GM23338 (cell line): ENCODE data around the gene MYCBPAP. TPM values are rescaled to one million over a fixed set of nuclear protein-coding genes. Genes with fewer than 3 reads are reported as not detected.

ENCODE experiments used
- ATAC-seq: fragments of 200-7000 bp; cut with Tn5 transposase; 3 replicates; pipeline ENCODE4 v1.9.1; 2020
- DNase-seq: peaks from one replicate; pipeline ENCODE4 v3.0.0-alpha.2; 2015; ENCODE audit warnings: low spot score
- H2AFZ ChIP-seq: fragments of 200-600 bp; sonication (generic); 2 replicates; pipeline ENCODE4 v1.8.0; 2016; ENCODE audit warnings: antibody characterized with exemption, mild to moderate bottlenecking, moderate library complexity
- H3F3A ChIP-seq: fragments of 200-600 bp; sonication (generic); replicated peaks from 2 replicates; pipeline ENCODE4 v1.8.0; 2017; ENCODE audit warnings: antibody characterized with exemption, mixed run types, low read depth
- H3K27ac ChIP-seq: fragments of 200-600 bp; sonication (generic); 2 replicates; pipeline ENCODE4 v1.6.1; 2016; ENCODE audit warnings: low read depth
- H3K27me3 ChIP-seq: fragments of 200-600 bp; sonication (generic); 2 replicates; pipeline ENCODE4 v1.8.0; 2016; ENCODE audit warnings: mild to moderate bottlenecking, mixed run types, moderate library complexity; ENCODE audit not compliant: insufficient read depth
- H3K36me3 ChIP-seq: fragments of 200-600 bp; sonication (generic); 2 replicates; pipeline ENCODE4 v1.8.0; 2016; ENCODE audit warnings: mild to moderate bottlenecking; ENCODE audit not compliant: insufficient read depth
- H3K4me1 ChIP-seq: fragments of 200-600 bp; sonication (generic); 2 replicates; pipeline ENCODE4 v1.8.0; 2016; ENCODE audit warnings: mild to moderate bottlenecking, moderate library complexity; ENCODE audit not compliant: insufficient read depth
- H3K4me2 ChIP-seq: fragments of 200-600 bp; sonication (generic); 2 replicates; pipeline ENCODE4 v1.7.1; 2017; ENCODE audit warnings: mixed run types
- H3K4me3 ChIP-seq: fragments of 200-600 bp; sonication (generic); 2 replicates; pipeline ENCODE4 v1.6.1; 2016; ENCODE audit warnings: mixed run types
- H3K79me2 ChIP-seq: fragments of 200-600 bp; sonication (generic); replicated peaks from 2 replicates; pipeline ENCODE4 v1.8.0; 2017; ENCODE audit warnings: mild to moderate bottlenecking; ENCODE audit not compliant: insufficient read depth
- H3K9me2 ChIP-seq: fragments of 200-600 bp; sonication (generic); 2 replicates; pipeline ENCODE4 v1.8.0; 2017; ENCODE audit not compliant: insufficient read depth
- H4K20me1 ChIP-seq: fragments of 200-600 bp; sonication (generic); replicated peaks from 2 replicates; pipeline ENCODE4 v1.8.0; 2017; ENCODE audit warnings: mild to moderate bottlenecking; ENCODE audit not compliant: insufficient read depth
- H3K27ac Mint-ChIP-seq: 2 replicates; pipeline ENCODE4 v1.8.0; 2020; ENCODE audit warnings: inconsistent platforms, mild to moderate bottlenecking, moderate library complexity, mixed read lengths
- H3K27me3 Mint-ChIP-seq: 3 replicates; pipeline ENCODE4 v1.8.0; 2022; ENCODE audit warnings: low read depth, mild to moderate bottlenecking, moderate library complexity, mixed read lengths, inconsistent platforms; ENCODE audit not compliant: insufficient read depth, poor library complexity
- H3K36me3 Mint-ChIP-seq: 3 replicates; pipeline ENCODE4 v1.8.0; 2021; ENCODE audit warnings: low read depth, mild to moderate bottlenecking, inconsistent platforms, moderate library complexity, mixed read lengths
- H3K4me1 Mint-ChIP-seq: 3 replicates; pipeline ENCODE4 v1.8.0; 2020; ENCODE audit warnings: mild to moderate bottlenecking, inconsistent platforms, mixed read lengths
- H3K4me3 Mint-ChIP-seq: 3 replicates; pipeline ENCODE4 v1.8.0; 2021; ENCODE audit warnings: moderate library complexity, mild to moderate bottlenecking, inconsistent platforms, mixed read lengths
- H3K9me3 Mint-ChIP-seq: 3 replicates; pipeline ENCODE4 v1.8.0; 2020; ENCODE audit warnings: moderate library complexity, mild to moderate bottlenecking, inconsistent platforms, mixed read lengths
- CREB1 ChIP-seq: fragments of 250-450 bp; sonication (Bioruptor Pico); IDR thresholded peaks from 2 replicates; pipeline ENCODE4 v1.5.0; 2020; ENCODE audit warnings: low read depth, mild to moderate bottlenecking, moderate library complexity
- EZH2 ChIP-seq: fragments of 200-600 bp; sonication (generic); IDR thresholded peaks from one replicate; pipeline ENCODE4 v1.8.0; 2017; ENCODE audit warnings: antibody characterized with exemption, mild to moderate bottlenecking, low read depth; ENCODE audit not compliant: unreplicated experiment
- EZH2phosphoT487 ChIP-seq: fragments of 200-600 bp; sonication (generic); IDR thresholded peaks from one replicate; pipeline ENCODE4 v1.8.1; 2018; ENCODE audit warnings: antibody characterized with exemption; ENCODE audit not compliant: unreplicated experiment
- JUNB ChIP-seq: IDR thresholded peaks from one replicate; pipeline ENCODE4 v1.6.1; 2016; ENCODE audit warnings: antibody characterized with exemption; ENCODE audit not compliant: unreplicated experiment
- NANOG ChIP-seq: IDR thresholded peaks from 2 replicates; pipeline ENCODE4 v1.6.1; 2016; ENCODE audit warnings: antibody characterized with exemption, borderline replicate concordance
- POLR2AphosphoS5 ChIP-seq: IDR thresholded peaks from 2 replicates; pipeline ENCODE4 v1.6.1; 2016; ENCODE audit warnings: antibody characterized with exemption, low read depth
- STAT1 ChIP-seq: IDR thresholded peaks from one replicate; pipeline ENCODE4 v1.6.1; 2016; ENCODE audit warnings: antibody characterized with exemption; ENCODE audit not compliant: unreplicated experiment
- ZNF114 ChIP-seq: fragments of 250-450 bp; sonication (Bioruptor Pico); IDR thresholded peaks from 2 replicates; pipeline ENCODE4 v1.5.0; 2020; ENCODE audit warnings: mild to moderate bottlenecking, moderate library complexity
- ZNF331 ChIP-seq: fragments of 250-450 bp; sonication (Bioruptor Pico); IDR thresholded peaks from 2 replicates; pipeline ENCODE4 v1.5.0; 2020; ENCODE audit warnings: low read depth, mild to moderate bottlenecking, moderate library complexity
- polyA plus RNA-seq: library from polyadenylated mRNA; unstranded; fragments of >200 nt; fragmentation: Nextera tagmentation; extraction: Ambion mirVana; gene quantifications from 2 replicates; pipeline ENCODE4 v1.2.1, GENCODE V29; 2016
- total RNA-seq: library from RNA; depleted of rRNA; stranded (reverse); fragments of >200 nt; shearing (Covaris generic); gene quantifications from 2 replicates; pipeline ENCODE4 v1.2.3, GENCODE V29; 2014
- TF ChIP-seq, protein P1 (sequence below), 2 experiments: fragments of 200-600 bp in 1 of 2; sonication (generic) in 1 of 2; conservative IDR thresholded peaks; 2 replicates each; pipeline versions ENCODE4 v1.5.1 to v1.6.1; 2016 to 2017; ENCODE audit warnings: antibody characterized with exemption in 2 of 2, low read depth in 2 of 2, mild to moderate bottlenecking in 2 of 2, moderate library complexity in 1 of 2
- TF ChIP-seq, protein P2 (sequence below): fragments of 250-450 bp; sonication (Bioruptor Pico); IDR thresholded peaks from 2 replicates; pipeline ENCODE4 v1.5.0; 2020; ENCODE audit warnings: mild to moderate bottlenecking, moderate library complexity
- TF ChIP-seq, protein P3 (sequence below): IDR thresholded peaks from one replicate; pipeline ENCODE4 v1.6.1; 2018; ENCODE audit warnings: antibody characterized with exemption; ENCODE audit not compliant: unreplicated experiment
- TF ChIP-seq, protein P4 (sequence below): IDR thresholded peaks from 2 replicates; pipeline ENCODE4 v1.6.1; 2016; ENCODE audit warnings: antibody characterized with exemption

The MYCBPAP gene
- total and polyA plus RNA-seq, 2 experiments from 2014 or later, result 0.63 to 1.7 TPM

DNA sequence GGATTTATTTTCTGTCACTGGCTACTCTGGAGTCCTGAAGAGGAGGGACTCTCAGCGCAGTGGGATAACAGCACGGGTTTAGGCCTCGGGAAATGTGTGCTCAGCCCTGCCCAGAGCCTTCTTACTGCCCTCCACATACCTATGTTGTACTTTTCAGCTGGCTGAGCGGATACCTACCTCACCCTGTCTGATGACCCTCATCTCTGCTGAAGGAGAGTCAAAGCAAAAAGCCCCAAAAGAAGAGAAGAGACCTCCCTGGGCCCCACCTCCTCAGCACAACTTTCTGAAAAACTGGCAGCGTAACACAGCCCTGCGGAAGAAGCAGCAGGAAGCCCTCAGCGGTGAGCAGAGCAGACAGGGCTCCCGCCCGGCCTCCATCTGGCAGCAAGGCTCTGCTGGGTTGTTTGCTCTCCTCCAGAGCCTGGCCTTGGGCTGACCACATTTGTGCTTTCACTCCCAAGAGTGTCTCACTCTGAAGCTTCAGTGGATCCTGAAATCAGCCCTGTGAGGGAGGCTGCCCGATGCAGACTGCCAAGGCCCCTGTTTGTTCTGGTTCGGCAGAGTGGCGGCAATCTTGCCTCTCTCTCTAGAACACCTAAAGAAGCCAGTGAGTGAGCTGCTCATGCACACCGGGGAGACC, 10.3 kb downstream of the MYCBPAP start:
- peaks cover 7% of the 10 kb centered on the region for H3K27me3 Mint-ChIP-seq
- ATAC-seq, result peak; percentile 30
- H3K9me3 Mint-ChIP-seq, result no peaks in the 10 kb centered on the region; the same call in 2 of the 3 replicates
- Histone ChIP-seq H3K4me1 (no peaks in the 10 kb centered on the region), H3K4me2 (no peak overlapping the region), H2AFZ (peak overlapping the region; percentile 29), H3K36me3 (no peaks in the 10 kb centered on the region), H4K20me1 (no peaks in the 10 kb centered on the region), H3F3A (no peaks in the 10 kb centered on the region), H3K27me3 (no peaks in the 10 kb centered on the region), H3K9me2 (0 out of 2 replicates have a peak, but pooled peaks cover 2% of the 10 kb centered on the region), H3K79me2 (no peaks in the 10 kb centered on the region), H3K4me3 (no peak overlapping the region), H3K27ac (no peak overlapping the region)
- H3K4me1 Mint-ChIP-seq, result peaks cover 22% of the 10 kb centered on the region
- no peak overlapping the region for H3K27ac Mint-ChIP-seq
- H3K4me3 Mint-ChIP-seq, result no peak overlapping the region
- TF ChIP-seq, protein P1, sequence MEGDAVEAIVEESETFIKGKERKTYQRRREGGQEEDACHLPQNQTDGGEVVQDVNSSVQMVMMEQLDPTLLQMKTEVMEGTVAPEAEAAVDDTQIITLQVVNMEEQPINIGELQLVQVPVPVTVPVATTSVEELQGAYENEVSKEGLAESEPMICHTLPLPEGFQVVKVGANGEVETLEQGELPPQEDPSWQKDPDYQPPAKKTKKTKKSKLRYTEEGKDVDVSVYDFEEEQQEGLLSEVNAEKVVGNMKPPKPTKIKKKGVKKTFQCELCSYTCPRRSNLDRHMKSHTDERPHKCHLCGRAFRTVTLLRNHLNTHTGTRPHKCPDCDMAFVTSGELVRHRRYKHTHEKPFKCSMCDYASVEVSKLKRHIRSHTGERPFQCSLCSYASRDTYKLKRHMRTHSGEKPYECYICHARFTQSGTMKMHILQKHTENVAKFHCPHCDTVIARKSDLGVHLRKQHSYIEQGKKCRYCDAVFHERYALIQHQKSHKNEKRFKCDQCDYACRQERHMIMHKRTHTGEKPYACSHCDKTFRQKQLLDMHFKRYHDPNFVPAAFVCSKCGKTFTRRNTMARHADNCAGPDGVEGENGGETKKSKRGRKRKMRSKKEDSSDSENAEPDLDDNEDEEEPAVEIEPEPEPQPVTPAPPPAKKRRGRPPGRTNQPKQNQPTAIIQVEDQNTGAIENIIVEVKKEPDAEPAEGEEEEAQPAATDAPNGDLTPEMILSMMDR (conservative IDR thresholded peaks at IDR 0.05; ENCODE audit: low read depth in 2 of 2), result no peak
- TF ChIP-seq ZNF331 (CRISPR knock-in tag) (no peak), CREB1 (CRISPR knock-in tag) (no peak), JUNB (no peak), EZH2 (no peak), ZNF114 (CRISPR knock-in tag) (no peak), EZH2phosphoT487 (no peak), POLR2AphosphoS5 (no peak), STAT1 (no peak), NANOG (no peak)
- TF ChIP-seq, protein P2, sequence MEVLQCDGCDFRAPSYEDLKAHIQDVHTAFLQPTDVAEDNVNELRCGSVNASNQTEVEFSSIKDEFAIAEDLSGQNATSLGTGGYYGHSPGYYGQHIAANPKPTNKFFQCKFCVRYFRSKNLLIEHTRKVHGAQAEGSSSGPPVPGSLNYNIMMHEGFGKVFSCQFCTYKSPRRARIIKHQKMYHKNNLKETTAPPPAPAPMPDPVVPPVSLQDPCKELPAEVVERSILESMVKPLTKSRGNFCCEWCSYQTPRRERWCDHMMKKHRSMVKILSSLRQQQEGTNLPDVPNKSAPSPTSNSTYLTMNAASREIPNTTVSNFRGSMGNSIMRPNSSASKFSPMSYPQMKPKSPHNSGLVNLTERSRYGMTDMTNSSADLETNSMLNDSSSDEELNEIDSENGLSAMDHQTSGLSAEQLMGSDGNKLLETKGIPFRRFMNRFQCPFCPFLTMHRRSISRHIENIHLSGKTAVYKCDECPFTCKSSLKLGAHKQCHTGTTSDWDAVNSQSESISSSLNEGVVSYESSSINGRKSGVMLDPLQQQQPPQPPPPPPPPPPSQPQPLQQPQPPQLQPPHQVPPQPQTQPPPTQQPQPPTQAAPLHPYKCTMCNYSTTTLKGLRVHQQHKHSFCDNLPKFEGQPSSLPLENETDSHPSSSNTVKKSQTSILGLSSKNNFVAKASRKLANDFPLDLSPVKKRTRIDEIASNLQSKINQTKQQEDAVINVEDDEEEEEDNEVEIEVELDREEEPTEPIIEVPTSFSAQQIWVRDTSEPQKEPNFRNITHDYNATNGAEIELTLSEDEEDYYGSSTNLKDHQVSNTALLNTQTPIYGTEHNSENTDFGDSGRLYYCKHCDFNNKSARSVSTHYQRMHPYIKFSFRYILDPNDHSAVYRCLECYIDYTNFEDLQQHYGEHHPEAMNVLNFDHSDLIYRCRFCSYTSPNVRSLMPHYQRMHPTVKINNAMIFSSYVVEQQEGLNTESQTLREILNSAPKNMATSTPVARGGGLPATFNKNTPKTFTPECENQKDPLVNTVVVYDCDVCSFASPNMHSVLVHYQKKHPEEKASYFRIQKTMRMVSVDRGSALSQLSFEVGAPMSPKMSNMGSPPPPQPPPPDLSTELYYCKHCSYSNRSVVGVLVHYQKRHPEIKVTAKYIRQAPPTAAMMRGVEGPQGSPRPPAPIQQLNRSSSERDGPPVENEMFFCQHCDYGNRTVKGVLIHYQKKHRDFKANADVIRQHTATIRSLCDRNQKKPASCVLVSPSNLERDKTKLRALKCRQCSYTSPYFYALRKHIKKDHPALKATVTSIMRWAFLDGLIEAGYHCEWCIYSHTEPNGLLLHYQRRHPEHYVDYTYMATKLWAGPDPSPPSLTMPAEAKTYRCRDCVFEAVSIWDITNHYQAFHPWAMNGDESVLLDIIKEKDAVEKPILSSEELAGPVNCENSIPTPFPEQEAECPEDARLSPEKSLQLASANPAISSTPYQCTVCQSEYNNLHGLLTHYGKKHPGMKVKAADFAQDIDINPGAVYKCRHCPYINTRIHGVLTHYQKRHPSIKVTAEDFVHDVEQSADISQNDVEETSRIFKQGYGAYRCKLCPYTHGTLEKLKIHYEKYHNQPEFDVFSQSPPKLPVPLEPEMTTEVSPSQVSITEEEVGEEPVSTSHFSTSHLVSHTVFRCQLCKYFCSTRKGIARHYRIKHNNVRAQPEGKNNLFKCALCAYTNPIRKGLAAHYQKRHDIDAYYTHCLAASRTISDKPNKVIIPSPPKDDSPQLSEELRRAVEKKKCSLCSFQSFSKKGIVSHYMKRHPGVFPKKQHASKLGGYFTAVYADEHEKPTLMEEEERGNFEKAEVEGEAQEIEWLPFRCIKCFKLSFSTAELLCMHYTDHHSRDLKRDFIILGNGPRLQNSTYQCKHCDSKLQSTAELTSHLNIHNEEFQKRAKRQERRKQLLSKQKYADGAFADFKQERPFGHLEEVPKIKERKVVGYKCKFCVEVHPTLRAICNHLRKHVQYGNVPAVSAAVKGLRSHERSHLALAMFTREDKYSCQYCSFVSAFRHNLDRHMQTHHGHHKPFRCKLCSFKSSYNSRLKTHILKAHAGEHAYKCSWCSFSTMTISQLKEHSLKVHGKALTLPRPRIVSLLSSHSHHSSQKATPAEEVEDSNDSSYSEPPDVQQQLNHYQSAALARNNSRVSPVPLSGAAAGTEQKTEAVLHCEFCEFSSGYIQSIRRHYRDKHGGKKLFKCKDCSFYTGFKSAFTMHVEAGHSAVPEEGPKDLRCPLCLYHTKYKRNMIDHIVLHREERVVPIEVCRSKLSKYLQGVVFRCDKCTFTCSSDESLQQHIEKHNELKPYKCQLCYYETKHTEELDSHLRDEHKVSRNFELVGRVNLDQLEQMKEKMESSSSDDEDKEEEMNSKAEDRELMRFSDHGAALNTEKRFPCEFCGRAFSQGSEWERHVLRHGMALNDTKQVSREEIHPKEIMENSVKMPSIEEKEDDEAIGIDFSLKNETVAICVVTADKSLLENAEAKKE (CRISPR knock-in tag), result no peak
- TF ChIP-seq, protein P3, sequence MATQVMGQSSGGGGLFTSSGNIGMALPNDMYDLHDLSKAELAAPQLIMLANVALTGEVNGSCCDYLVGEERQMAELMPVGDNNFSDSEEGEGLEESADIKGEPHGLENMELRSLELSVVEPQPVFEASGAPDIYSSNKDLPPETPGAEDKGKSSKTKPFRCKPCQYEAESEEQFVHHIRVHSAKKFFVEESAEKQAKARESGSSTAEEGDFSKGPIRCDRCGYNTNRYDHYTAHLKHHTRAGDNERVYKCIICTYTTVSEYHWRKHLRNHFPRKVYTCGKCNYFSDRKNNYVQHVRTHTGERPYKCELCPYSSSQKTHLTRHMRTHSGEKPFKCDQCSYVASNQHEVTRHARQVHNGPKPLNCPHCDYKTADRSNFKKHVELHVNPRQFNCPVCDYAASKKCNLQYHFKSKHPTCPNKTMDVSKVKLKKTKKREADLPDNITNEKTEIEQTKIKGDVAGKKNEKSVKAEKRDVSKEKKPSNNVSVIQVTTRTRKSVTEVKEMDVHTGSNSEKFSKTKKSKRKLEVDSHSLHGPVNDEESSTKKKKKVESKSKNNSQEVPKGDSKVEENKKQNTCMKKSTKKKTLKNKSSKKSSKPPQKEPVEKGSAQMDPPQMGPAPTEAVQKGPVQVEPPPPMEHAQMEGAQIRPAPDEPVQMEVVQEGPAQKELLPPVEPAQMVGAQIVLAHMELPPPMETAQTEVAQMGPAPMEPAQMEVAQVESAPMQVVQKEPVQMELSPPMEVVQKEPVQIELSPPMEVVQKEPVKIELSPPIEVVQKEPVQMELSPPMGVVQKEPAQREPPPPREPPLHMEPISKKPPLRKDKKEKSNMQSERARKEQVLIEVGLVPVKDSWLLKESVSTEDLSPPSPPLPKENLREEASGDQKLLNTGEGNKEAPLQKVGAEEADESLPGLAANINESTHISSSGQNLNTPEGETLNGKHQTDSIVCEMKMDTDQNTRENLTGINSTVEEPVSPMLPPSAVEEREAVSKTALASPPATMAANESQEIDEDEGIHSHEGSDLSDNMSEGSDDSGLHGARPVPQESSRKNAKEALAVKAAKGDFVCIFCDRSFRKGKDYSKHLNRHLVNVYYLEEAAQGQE, result no peak
- TF ChIP-seq, protein P4, sequence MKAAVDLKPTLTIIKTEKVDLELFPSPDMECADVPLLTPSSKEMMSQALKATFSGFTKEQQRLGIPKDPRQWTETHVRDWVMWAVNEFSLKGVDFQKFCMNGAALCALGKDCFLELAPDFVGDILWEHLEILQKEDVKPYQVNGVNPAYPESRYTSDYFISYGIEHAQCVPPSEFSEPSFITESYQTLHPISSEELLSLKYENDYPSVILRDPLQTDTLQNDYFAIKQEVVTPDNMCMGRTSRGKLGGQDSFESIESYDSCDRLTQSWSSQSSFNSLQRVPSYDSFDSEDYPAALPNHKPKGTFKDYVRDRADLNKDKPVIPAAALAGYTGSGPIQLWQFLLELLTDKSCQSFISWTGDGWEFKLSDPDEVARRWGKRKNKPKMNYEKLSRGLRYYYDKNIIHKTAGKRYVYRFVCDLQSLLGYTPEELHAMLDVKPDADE, result no peak
- no peak for DNase-seq
- no peaks in the 10 kb centered on the region for H3K36me3 Mint-ChIP-seq
